RKO (cell line): ENCODE data around the gene MAD1L1.

Experiments
- DNase-seq: peaks from one replicate; pipeline ENCODE4 v3.0.0-alpha.2; 2016; ENCODE audit warnings: low spot score

The MAD1L1 gene

DNA sequence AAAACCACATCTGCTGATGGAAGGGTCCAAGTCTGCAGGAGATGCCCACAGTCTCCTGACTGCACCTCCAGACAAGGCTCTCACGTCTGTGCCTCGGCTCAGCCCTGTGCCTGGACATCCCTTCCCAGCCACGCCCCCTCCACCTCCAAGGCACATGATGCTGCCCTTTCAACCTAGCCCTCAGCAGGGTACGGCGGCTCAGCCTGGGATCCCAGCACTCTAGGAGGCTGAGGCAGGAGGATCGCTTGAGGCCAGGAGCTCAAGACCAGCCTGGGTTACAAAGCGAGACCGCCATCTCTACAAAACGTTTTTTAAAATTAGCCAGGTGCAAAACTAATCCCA lies 14.3 kb downstream of the MAD1L1 start:
- no peak for DNase-seq

GRCh38 chr7:2217716-2218443 lies 14.9 kb downstream of the MAD1L1 start:
- no peak for DNase-seq

GRCh38 chr7:2217206-2217605 lies 15.5 kb downstream of the MAD1L1 start:
- DNase-seq, result no peak

GRCh38 chr7:2215851-2216250 lies 16.9 kb downstream of the MAD1L1 start:
- DNase-seq, result no peak

- no peak for DNase-seq
These were observed 18.1 kb downstream of the MAD1L1 start for GRCh38 chr7:2214636-2215035.

DNA sequence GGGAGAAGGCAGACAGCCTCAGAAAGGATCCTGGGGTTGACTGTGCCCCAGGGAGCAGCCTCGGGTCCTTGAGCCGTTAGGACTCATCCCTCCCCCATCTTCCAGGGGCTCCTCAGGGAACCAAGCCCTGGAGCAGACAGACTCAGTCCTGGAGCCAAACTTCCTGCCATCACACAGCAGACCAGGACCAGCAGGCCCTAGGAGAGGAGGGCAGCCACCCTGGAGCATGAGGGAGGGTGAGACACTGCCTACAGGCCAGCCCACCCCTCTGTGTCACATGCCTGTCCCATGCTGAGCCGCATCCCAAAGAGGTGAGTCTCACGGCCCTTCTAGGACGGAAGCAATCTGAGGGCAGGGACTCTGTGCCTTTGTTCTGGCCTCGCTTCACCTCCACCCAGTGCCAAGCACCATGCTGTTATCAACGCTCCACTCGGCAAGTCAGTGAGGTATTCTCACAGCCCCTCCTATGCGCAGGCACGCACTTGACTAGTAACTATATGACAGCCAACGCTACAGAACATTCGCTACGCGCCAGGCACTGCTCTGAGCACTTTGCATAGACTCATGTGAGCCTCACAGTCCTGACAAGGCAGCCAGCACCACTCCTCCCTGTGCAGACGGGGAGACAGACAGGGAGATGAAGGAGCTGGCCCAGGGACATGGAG lies 19.1 kb downstream of the MAD1L1 start:
- no peak for DNase-seq

GRCh38 chr7:2212906-2213305 lies 19.8 kb downstream of the MAD1L1 start:
- DNase-seq, result no peak

GRCh38 chr7:2211926-2212325 lies 20.8 kb downstream of the MAD1L1 start:
- no peak for DNase-seq

GRCh38 chr7:2211259-2211880 lies 21.4 kb downstream of the MAD1L1 start:
- DNase-seq, result no peak

GRCh38 chr7:2210551-2211258 lies 22.0 kb downstream of the MAD1L1 start:
- DNase-seq, result no peak

- no peak for DNase-seq
These were observed 22.8 kb downstream of the MAD1L1 start for GRCh38 chr7:2209961-2210323.

GRCh38 chr7:2209146-2209960 lies 23.4 kb downstream of the MAD1L1 start:
- peak; percentile 30 for DNase-seq

DNA sequence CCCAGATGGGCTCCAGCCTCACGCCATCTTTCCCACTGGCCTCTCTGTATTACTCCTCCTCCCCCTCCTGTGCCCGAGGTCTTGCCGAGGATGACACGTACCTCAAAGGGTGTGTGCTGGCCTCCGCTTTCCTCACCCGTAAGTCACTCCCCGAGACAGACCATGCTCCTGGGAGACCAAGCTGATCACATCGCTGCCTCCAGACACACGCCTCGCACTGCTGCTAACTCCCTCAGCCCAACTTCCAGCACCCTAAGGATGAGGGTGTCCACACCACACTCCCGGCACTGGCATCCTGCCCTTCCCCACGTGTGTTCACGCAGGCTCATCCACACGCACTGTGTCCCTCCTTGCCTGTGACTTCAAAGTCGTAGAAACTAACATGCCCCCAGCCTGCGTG lies 24.0 kb downstream of the MAD1L1 start:
- no peak for DNase-seq

GRCh38 chr7:2205036-2205780 lies 27.5 kb downstream of the MAD1L1 start:
- no peak for DNase-seq

GRCh38 chr7:2204446-2204845 lies 28.3 kb downstream of the MAD1L1 start:
- DNase-seq, result no peak

DNA sequence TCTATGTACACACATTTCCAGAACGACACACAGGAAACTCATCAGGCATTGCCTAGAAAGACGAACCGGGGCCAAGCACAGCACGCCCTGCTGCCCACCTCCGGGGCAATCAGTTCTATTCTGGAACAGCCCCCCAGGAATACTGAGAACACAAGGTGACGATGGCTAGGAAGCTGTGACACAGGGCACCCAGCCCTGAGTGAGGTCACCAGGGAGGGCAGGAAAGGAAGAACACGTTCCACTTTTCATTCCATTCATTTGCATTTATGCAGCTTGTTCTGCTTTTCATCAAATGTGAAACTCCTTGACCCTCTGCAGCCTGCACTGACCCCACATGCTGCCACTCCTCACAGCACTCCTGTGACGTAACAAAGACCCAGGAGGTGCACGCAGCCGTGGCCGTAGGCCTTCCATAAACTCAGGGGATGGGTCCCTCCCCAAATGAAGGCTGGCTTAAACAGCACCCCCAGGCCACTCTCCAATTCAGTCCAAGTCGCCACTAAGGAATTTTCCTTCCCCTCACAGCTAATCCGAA lies 28.9 kb downstream of the MAD1L1 start:
- DNase-seq, result no peak

GRCh38 chr7:2202901-2203765 lies 29.6 kb downstream of the MAD1L1 start:
- no peak for DNase-seq

DNA sequence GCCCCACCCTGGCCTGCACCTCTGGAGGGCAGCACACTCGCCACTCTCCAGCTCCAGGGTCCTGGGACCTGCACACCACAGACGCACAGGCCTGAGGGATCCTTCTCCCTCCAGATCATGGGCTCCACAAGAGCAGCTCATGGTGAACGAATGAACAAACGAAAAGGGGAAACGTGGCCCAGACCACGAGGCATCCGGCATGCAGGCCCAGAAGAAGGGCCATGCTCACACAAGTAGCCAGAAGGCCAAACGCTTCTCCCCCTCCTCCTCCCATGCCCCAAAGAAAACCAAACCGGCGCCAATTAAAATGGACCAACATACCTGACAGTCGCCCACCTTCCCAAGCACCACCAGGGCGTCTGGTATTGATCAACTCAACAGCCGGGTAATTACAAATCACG lies 30.4 kb downstream of the MAD1L1 start:
- DNase-seq, result no peak

DNA sequence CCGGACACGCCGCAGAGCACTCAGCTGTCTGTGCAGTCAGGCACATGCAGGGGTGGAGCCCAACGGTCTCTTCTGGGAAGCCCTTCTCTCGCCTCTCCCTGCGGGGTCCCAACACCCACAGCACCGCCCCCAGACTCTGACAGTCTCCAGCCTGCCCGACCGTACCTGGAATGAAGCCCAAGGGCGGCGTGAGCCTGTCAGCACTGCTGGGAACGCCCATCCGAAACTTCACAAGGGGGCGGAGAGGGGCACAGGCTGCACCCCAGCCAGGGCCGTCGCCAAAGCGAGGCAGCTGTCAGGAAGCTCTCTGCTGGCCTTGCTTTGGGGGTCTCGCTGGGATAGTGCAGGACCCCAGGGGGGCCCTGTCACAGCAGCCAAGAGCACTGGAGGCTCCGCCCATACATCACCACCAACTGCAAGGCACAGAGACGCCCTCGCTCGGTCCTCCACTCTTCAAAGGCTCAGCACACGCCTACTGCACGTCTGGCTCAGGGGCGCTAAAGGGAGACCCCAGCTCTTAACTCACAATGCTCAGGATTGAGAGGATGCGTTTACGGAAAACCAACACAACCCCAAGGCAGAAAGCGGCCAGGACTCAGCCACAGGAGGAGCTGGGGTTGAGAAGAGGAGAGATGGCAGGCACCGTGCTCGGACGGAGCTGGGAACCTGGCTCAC lies 30.9 kb downstream of the MAD1L1 start:
- no peak for DNase-seq

- no peak for DNase-seq
These were observed 31.6 kb downstream of the MAD1L1 start for GRCh38 chr7:2201128-2201527.
